ENCODE data around the gene ITM2A. TPM values are rescaled to one million over a fixed set of nuclear protein-coding genes. Genes with fewer than 3 reads are reported as not detected.

The ITM2A gene
- polyA plus RNA-seq, 3 donors, result 89.1 to 108 (median 100) TPM

DNA sequence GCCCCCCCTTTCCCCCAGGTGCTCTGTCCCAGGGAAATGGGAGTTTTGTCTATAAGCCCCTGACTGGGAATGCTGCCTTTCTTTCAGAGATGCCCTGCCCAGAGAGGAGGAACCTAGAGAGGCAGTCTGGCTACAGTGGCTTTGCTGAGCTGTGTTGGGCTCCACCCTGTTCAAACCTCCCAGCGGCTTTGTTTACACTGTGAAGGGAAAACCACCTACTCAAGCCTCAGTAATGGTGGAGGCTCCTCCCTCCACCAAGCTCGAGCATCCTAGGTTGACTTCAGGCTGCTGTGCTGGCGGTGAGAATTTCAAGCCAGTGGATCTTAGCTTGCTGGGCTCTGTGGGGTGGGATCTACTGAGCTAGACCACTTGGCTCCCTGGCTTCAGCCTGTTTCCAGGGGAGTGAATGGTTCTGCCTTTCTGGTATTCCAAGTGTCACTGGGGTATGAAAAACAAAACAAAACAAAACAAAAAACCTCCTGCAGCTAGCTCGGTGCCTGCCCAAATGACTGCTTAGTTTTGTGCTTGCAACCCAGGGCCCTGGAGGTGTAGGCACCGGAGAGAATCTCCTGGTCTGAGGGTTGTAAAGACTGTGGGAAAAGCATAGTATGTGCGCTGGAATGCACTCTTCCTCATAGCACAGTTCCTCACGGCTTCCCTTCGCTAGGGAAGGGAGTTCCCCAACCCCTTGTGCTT is 41.7 kb downstream of the ITM2A start:
- DNase-seq (ENCODE audit: low read depth in 3 of 3, low spot score in 2 of 3), result no peak

Other genes starting within 250 kb of the ITM2A start
- under 1 TPM; 0.10 to 0.33 (median 0.23) TPM for gene GPR174, start 222.6 kb downstream of the ITM2A start, polyA plus RNA-seq (ENCODE audit: insufficient read length in 3 of 3)

Measured in right renal cortex interstitium (tissue), 3 donors.